NCI-H2107 treated with DMSO at 0.1 percent for 48 hours (cell line): ENCODE results near the gene PSD2.

Experiments used
- DNase-seq: peaks from one replicate; lab custom pipeline; 2025; ENCODE audit not compliant: unreplicated experiment; lab: John Stamatoyannopoulos, UW

Gene PSD2

DNA sequence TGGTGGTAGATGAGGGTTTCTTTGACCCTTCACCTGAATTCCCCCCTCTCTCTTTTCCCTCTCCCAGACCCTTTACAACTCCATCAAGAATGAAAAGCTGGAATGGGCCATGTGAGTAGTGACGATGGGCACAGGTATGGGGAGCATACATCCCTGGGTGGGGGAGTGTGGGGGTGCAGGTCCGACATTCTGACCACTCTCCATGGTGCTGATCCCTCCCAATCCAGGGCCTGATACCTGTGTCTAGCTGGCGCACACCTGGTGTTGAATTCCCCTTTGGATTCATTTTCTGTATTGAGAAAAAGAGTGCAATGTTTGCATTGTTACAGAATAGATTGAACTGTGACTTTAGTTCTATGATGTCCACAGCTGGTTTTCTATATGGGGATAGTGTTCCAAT, 40.0 kb downstream of the PSD2 start:
- DNase-seq, result no peak

DNA sequence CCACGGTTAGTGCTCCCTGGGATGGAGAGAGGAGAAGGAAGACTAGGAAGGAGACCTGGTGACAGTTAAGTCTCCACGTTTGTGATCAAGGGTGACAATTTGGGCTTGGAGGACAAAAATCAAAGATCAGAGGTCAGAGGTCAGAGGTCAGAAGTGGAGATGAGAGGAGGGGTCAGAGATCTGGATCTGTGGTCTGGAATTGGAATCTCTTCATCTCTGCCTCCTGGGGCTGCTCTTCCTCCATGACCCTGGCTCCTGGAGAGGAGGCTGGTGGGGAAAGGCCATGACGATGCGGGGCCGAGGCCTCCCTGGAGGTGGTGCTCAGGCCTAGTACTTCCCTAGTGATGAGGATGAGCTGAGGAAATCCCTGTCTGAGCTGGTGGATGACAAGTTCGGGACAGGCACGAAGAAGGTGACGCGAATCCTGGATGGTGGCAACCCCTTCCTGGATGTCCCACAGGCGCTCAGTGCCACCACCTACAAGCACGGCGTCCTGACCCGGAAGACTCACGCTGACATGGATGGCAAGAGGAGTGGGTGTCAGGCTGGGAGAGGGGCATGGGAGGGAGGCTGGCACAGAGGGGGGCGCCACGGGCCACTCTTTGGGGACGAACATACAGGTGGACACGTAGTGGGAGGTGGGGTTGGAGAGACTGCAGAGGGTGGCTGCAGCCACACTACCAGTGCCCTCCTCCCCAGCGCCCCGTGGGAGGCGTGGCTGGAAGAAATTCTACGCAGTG, 41.0 kb downstream of the PSD2 start:
- no peak for DNase-seq

DNA sequence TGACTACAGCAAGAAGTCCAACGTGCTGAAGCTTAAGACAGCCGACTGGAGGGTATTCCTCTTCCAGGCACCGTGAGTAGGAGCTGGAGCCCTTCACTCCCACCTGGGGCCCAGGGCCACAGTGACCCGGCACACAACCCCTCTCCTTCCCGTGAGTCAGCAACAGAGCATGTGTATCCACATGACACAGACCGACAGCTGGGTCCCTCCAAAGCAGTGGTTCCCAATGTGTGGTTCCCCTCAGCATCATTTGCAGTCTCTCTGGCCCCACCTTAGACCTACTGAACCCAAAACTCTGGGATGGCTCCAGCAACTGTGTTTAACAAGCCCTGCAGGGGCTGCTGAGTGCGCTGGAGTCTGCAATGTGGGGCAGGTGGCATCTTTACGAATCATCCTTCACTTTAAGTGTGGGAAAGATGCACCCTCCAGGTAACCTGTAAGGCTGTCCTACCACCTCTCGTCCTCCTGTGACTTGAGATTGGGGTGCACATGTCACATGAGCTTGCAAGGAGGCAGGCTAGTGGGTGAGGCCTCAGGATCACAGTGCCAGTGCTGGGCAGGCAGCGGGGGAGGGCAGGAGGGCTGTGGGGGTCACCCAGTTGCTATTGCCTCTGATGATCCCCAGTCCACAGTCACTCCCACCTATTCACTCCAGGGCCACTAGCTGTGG, 42.2 kb downstream of the PSD2 start:
- DNase-seq, result no peak

DNA sequence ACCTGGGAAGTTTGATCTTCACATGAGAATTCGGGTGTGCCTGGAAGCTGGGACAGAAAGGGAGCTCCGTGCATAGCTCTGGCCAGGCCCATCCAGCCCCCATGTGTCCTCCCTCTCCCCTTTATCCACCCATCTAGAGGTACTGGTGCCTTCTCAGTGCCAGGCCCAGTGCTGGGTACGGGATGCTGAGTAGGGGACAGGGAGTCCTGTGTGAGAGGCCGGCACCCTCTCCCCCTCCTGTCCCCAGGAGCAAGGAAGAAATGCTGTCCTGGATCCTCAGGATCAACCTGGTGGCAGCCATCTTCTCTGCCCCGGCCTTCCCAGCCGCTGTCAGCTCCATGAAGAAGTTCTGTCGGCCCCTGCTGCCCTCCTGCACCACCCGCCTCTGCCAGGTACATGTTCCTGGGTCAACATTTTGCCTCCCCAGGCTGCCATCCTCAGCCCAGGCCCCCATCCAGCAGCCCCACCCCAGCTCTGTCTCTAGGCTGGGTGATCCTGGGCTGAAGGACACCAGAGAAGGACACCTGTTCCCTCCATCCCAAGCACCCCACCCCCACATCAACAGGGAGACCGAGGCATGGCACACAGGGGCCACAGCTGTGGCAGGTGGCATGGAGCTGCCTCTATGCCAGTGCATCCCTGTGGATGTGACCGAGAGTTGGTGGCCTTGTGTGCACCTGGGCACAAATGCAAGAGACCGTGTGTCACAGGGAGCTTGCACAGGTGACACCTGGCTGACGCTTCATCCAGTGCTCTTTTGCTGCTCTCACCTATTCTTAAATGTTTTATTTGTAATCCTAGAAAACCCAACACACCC, 43.0 kb downstream of the PSD2 start:
- no peak for DNase-seq

GRCh38 chr5:139839232-139839815, 43.7 kb downstream of the PSD2 start:
- no peak for DNase-seq

GRCh38 chr5:139839918-139840317, 44.3 kb downstream of the PSD2 start:
- DNase-seq, result no peak

DNA sequence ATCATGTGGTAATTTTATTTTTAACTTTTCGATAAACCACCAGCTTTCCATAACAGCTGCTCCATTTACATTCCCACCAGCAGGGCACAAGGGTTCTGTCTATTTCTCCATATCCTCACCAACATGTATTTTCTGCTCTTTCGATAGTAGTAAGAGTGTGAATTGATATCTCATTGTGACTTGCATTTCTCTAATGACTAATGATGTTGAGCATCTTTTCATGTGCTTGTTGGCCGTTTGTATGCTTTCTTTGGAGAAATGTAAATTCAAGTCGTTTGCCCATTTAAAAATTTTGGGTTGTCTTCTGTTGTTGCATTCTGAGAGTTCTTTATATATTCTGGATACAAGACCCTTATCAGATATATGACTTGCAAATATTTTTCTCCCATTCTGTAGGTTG, 45.9 kb downstream of the PSD2 start:
- DNase-seq, result no peak

- DNase-seq, result no peak
These were observed 46.7 kb downstream of the PSD2 start for GRCh38 chr5:139842321-139842720.

DNA sequence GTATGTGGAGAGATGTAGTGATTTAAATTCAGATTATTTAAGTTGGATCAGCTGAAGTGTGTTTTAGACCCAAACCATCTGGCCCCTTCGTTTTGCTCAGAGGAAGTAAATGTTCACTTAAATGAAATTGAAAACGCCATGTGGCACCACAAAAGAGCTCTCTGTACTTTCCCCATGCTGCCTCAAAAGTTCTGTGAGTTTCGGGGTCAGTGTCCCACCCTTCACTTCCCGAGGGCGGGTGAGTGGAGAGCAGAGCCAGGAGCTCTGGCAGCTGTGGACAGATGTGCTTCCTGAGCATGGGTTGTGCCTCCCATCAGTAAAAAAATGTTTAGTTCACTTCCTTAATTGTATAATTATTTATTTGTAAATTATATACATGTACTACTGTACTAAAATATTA, 48.4 kb downstream of the PSD2 start:
- no peak for DNase-seq

DNA sequence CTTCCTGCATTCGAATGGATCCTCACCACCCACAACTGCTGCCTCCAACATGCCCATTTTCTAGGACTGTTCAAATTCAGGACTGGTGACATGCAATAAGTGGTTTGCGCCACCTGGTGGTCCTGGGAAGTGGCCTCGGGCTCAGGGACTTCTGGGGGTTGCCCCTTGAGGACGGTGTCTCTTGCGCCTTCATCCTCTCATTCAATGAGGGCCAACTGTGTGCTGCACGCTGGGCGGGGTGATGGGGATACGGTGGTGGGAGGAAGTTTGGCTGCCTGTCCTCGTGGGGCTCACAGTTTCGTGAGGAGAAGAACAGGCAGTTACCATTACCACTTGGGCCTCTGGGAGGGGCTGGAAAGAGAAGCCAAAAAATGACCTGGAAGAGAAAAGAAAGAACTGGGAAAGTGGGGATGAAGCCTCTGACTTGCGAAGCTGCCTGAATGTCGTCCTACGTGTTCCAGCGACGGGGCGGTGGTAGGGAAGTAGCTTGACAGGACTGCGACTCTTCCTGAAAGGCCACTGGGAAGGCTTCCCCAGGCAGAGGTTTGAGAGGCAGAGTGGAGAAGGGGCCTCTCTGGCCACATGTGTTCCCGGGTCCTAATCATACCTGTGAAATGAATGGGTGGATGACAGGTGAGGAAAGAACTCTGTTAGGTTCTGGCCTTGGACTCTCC, 49.0 kb downstream of the PSD2 start:
- DNase-seq, result no peak

- no peak for DNase-seq
These were observed 50.5 kb downstream of the PSD2 start for GRCh38 chr5:139845846-139846681.

DNA sequence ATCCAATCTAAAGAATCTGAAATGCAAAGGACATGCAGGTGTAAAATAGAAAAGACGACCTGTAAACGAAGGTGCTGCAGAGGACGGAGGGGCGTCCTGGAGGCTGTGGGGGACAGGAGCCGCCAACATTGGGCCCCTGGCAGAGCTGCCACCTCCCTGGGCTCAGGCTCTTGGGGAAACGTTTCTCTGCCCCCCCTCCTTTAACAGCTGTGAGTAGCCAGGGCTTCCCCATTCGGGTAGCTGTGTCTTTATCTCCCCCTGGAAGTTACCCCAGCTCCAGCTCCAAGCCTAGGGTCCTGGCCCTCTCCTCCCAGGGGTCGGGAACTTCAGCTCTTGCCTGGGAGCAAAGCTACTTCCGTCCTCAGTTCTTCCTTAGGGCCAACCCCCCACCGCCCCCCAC, 51.5 kb downstream of the PSD2 start:
- no peak for DNase-seq

DNA sequence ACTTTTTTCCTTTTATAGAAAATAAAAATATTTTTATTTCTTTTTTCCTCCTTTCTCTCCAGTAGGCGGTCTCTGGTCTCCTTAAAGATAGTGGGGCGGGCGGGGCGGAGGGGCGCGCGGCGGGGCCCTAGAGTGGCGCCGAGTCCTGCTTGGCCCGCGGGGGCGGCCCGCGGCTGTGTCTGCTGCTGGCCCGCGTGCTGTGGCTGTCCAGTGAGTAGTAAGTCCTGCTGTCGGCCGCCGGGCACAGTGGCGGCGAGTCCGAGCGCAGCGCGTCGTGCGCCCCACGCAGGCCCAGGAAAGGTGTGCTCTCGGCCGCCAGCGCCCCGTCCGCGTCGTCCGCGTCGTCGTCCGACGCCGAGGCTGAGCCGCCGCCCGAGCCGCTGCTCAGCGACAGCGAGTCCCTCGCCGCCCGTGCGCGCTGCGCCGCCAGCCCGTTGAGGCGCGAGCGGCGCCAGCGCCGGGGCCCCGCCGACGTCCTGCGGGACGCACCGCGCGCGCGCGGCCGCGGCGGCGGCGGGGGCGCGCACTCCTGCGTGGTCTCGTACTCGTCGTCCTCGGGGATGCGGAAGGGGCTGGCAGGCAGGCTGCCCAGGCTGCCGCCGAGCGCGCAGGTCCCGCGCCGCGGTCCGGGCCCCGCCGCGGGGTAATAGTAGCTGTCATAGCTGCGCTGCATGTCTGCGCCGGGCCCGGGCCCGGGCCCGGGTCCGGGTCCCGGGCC, 52.3 kb downstream of the PSD2 start:
- no peak for DNase-seq

GRCh38 chr5:139848508-139849100, 53.0 kb downstream of the PSD2 start:
- DNase-seq, result no peak

GRCh38 chr5:139849501-139849900, 53.9 kb downstream of the PSD2 start:
- DNase-seq, result no peak

GRCh38 chr5:139849942-139850341, 54.3 kb downstream of the PSD2 start:
- DNase-seq, result no peak

DNA sequence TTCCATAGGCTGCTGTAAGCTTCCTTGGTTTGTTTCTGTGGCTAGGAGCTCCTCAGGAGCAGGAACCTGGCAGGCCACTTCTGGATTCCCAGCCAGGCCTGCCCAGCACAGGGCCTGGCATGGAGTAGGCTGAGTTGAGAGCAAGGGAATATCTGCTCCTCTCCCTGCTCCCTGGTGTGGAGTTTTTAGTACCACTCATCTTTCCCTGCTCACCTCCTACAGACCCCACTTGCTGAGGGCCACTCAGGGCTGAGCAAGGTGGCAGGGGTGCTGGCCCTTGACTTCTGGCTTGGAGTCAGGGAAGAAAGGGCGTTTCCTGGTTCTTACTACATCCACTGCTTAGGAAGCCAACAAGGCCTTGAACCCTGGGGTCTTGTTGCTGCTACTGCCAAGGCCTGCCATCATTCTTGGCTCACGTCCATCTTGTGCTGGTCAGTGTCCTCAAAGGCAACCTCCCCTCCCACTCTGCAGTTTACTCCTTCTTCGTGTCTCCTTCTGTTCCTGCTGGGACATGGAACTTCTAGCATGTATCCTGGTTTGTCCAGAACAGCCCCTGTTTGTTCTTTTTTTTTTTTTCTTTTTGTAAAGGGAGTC, 54.9 kb downstream of the PSD2 start:
- DNase-seq, result no peak

- no peak for DNase-seq
These were observed 56.0 kb downstream of the PSD2 start for GRCh38 chr5:139851558-139851957.

DNA sequence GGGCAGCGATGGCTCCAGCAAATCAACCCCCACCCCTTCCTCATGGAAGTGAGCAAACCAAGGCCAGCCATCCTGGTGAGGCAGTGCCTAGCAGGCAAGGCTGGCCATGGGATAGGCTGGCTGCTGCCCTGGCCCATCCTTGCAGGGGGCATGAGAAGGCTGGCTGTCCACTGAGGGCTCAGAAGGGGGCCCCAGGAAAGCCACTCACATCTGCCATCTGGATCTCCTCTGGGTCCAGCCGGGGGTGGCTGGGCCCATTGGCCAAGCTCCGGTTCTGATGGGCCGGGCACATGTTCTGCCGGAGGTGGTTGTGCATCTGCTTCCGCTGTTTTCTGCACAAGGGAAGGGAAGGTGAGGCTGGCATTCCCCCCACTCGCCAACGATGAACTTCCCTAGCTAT, 57.1 kb downstream of the PSD2 start:
- no peak for DNase-seq
